Smooth muscle cell (in vitro differentiated cells): Measurements from ENCODE around the gene LIPN. TPM values are rescaled to one million over a fixed set of nuclear protein-coding genes. Genes with fewer than 3 reads are reported as not detected.

ENCODE experiments used
- DNase-seq: peaks from one replicate; lab custom pipeline; 2025; ENCODE audit not compliant: unreplicated experiment; lab: John Stamatoyannopoulos, UW
- H2AFZ ChIP-seq: fragments of 200-600 bp; sonication (generic); 2 replicates; pipeline ENCODE4 v1.6.0; 2016; ENCODE audit warnings: antibody characterized with exemption, low read depth, mild to moderate bottlenecking
- H3F3A ChIP-seq: fragments of 200-600 bp; sonication (generic); 2 replicates; pipeline ENCODE4 v1.6.0; 2017; ENCODE audit warnings: antibody characterized with exemption, low read depth
- H3K27ac ChIP-seq: fragments of 200-600 bp; sonication (generic); 2 replicates; pipeline ENCODE4 v1.5.1; 2016; ENCODE audit warnings: low read depth, mild to moderate bottlenecking
- H3K27me3 ChIP-seq: fragments of 200-600 bp; sonication (generic); 2 replicates; pipeline ENCODE4 v1.6.1; 2016; ENCODE audit warnings: low read depth, mild to moderate bottlenecking
- H3K36me3 ChIP-seq: fragments of 200-600 bp; sonication (generic); 2 replicates; pipeline ENCODE4 v1.5.1; 2016; ENCODE audit warnings: low read depth
- H3K4me1 ChIP-seq: fragments of 200-600 bp; sonication (generic); 2 replicates; pipeline ENCODE4 v1.5.1; 2016; ENCODE audit warnings: low read depth
- H3K4me2 ChIP-seq: fragments of 200-600 bp; sonication (generic); 2 replicates; pipeline ENCODE4 v1.6.0; 2016; ENCODE audit warnings: mild to moderate bottlenecking
- H3K4me3 ChIP-seq: fragments of 200-600 bp; sonication (generic); 2 replicates; pipeline ENCODE4 v1.5.1; 2016; ENCODE audit warnings: mild to moderate bottlenecking
- H3K79me2 ChIP-seq: fragments of 200-600 bp; sonication (generic); 2 replicates; pipeline ENCODE4 v1.6.0; 2016; ENCODE audit warnings: low read depth, mild to moderate bottlenecking
- H3K9ac ChIP-seq: fragments of 200-600 bp; sonication (generic); 2 replicates; pipeline ENCODE4 v1.6.0; 2016; ENCODE audit warnings: low read depth
- H3K9me3 ChIP-seq: fragments of 200-600 bp; sonication (generic); replicated peaks from 2 replicates; pipeline ENCODE4 v1.5.1; 2016; ENCODE audit warnings: low read depth
- H4K20me1 ChIP-seq: fragments of 200-600 bp; sonication (generic); 2 replicates; pipeline ENCODE4 v1.6.0; 2016; ENCODE audit warnings: low read depth
- WGBS: methylation state at CpG from one replicate; pipeline ENCODE4 v1.1.7; 2016; ENCODE audit warnings: low lambda C conversion rate; 5-methylcytosine and 5-hydroxymethylcytosine counted together
- polyA plus RNA-seq: library from polyadenylated mRNA; unstranded; fragments of >200 nt; fragmentation: Nextera tagmentation; extraction: Ambion mirVana; gene quantifications from 2 replicates; pipeline ENCODE4 v1.2.1, GENCODE V29; 2016
- total RNA-seq: library from RNA; depleted of rRNA; stranded (reverse); fragments of >200 nt; gene quantifications from 2 replicates; pipeline ENCODE4 v1.2.3, GENCODE V29; 2014
- TF ChIP-seq, protein P1 (sequence below): fragments of 200-600 bp; sonication (generic); IDR thresholded peaks from 2 replicates; pipeline ENCODE4 v1.5.1; 2017; ENCODE audit warnings: borderline replicate concordance, mild to moderate bottlenecking, antibody characterized with exemption; ENCODE audit not compliant: insufficient read depth, poor library complexity, severe bottlenecking

LIPN gene
- total and polyA plus RNA-seq, 2 experiments from 2014 or later: 0.40 TPM; not detected in 1

DNA sequence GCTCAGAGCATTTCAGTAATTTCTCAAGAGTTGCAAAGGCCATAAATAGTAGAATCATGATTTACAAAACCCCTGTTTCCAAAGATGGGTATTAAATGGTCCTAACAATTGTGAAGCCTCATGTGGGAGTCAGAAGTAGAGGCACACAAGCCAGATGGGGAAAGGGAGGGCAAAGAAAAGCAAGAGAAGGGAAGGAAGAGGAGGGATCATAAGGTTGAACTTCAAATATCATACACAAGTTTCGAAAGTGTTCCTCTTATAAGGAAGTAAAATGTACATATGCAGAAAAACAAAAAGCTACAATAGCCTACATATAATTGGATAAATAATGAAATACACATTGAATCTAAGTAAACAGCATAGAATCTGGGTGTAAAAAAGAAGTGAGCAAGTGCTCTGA lies 6.0 kb downstream of the LIPN start:
- no peaks in the 10 kb centered on the region for H3K79me2 ChIP-seq
- H3F3A ChIP-seq: no peaks in the 10 kb centered on the region
- WGBS: 86% methylated on average over 1 of the region's 1 CpG
- TF ChIP-seq, protein P1, sequence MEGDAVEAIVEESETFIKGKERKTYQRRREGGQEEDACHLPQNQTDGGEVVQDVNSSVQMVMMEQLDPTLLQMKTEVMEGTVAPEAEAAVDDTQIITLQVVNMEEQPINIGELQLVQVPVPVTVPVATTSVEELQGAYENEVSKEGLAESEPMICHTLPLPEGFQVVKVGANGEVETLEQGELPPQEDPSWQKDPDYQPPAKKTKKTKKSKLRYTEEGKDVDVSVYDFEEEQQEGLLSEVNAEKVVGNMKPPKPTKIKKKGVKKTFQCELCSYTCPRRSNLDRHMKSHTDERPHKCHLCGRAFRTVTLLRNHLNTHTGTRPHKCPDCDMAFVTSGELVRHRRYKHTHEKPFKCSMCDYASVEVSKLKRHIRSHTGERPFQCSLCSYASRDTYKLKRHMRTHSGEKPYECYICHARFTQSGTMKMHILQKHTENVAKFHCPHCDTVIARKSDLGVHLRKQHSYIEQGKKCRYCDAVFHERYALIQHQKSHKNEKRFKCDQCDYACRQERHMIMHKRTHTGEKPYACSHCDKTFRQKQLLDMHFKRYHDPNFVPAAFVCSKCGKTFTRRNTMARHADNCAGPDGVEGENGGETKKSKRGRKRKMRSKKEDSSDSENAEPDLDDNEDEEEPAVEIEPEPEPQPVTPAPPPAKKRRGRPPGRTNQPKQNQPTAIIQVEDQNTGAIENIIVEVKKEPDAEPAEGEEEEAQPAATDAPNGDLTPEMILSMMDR: no peak
- no peaks in the 10 kb centered on the region for H3K27me3 ChIP-seq
- H3K9ac ChIP-seq: no peak overlapping the region
- no peaks in the 10 kb centered on the region for H3K36me3 ChIP-seq
- H2AFZ ChIP-seq: no peak overlapping the region
- H3K9me3 ChIP-seq: no peaks in the 10 kb centered on the region
- H4K20me1 ChIP-seq: no peaks in the 10 kb centered on the region
- no peak overlapping the region for H3K4me3 ChIP-seq
- no peak overlapping the region for H3K27ac ChIP-seq
- no peaks in the 10 kb centered on the region for H3K4me1 ChIP-seq
- no peak overlapping the region for H3K4me2 ChIP-seq
- DNase-seq: no peak

DNA sequence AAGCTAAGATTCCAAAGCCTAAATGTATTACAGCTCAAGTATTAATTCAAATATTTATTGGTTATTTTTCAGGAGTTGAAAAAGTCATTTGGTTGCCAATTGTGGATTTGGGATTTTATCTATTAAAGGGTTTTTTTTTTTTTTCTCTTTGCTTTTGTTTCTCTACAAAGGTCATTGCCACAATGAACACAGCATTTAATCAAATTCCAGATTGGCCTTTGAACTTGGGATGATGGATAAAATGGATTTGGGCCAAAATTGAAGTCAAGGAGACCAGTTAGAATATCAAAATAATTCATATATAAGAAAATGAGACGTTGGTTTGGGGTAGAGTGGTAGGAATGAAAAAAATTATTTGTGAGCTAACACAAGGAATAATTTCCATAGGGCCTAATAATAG lies 9.6 kb downstream of the LIPN start:
- 84% methylated on average over 1 of the region's 1 CpG for WGBS
- no peaks in the 10 kb centered on the region for H3K27me3 ChIP-seq
- no peak overlapping the region for H3K27ac ChIP-seq
- no peaks in the 10 kb centered on the region for H4K20me1 ChIP-seq
- H3K9ac ChIP-seq: no peak overlapping the region
- H3K4me1 ChIP-seq: no peaks in the 10 kb centered on the region
- H2AFZ ChIP-seq: no peak overlapping the region
- no peak overlapping the region for H3K4me3 ChIP-seq
- DNase-seq: no peak
- H3F3A ChIP-seq: no peaks in the 10 kb centered on the region
- no peaks in the 10 kb centered on the region for H3K9me3 ChIP-seq
- H3K4me2 ChIP-seq: no peak overlapping the region
- TF ChIP-seq, protein P1: no peak
- H3K79me2 ChIP-seq: no peaks in the 10 kb centered on the region
- H3K36me3 ChIP-seq: no peaks in the 10 kb centered on the region

DNA sequence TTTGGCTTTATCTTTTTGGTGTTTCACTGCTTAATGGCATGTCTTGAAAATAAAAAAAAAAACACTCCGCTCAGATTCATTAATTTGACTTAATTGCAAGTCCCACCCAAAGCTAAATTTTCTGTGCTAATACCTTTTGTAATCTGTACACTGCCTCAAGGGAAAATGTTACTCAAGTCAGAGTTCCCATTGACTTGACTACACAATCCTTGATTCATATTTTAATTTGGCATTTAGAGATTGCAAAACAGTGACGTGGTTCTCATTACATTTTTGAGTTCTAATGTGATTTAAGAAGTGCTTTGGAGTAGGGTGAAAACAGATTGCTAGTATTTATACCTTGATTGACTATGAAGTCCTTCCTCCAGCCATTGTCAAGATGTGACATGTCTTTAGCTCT lies 21.4 kb downstream of the LIPN start:
- TF ChIP-seq, protein P1: no peak
- no peaks in the 10 kb centered on the region for H3K79me2 ChIP-seq
- H3F3A ChIP-seq: no peaks in the 10 kb centered on the region
- no peak overlapping the region for H3K9ac ChIP-seq
- H3K4me1 ChIP-seq: no peaks in the 10 kb centered on the region
- H3K4me3 ChIP-seq: no peak overlapping the region
- peaks cover 35% of the 10 kb centered on the region for H3K27me3 ChIP-seq
- H3K4me2 ChIP-seq: no peak overlapping the region
- H3K36me3 ChIP-seq: no peaks in the 10 kb centered on the region
- WGBS: 56% methylated on average over 2 of the region's 2 CpGs
- H2AFZ ChIP-seq: no peak overlapping the region
- no peak overlapping the region for H3K27ac ChIP-seq
- no peaks in the 10 kb centered on the region for H4K20me1 ChIP-seq
- no peak for DNase-seq
- H3K9me3 ChIP-seq: no peaks in the 10 kb centered on the region

DNA sequence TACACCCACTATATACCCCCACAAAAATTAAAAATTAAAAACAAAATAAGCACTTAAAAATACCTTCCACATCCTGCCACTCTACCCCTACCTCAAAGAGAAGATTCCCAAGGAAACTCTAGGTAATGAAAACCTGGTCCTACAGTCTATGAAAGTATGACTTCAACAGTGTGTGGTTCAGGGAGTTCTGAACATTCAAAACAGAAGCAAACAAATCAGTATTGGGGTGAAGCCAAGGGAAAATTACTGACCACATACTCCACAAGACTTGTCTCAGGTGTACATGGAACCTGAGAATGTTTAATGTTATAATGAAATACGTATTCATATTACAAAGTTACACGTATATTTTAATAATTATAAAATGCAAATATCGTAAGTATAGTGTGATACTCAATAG lies 22.4 kb downstream of the LIPN start:
- no peaks in the 10 kb centered on the region for H4K20me1 ChIP-seq
- H3K9me3 ChIP-seq: no peaks in the 10 kb centered on the region
- H3K4me1 ChIP-seq: no peaks in the 10 kb centered on the region
- WGBS: 91% methylated on average over 3 of the region's 3 CpGs
- peaks cover 25% of the 10 kb centered on the region for H3K27me3 ChIP-seq
- H3K4me3 ChIP-seq: no peak overlapping the region
- H3K9ac ChIP-seq: no peak overlapping the region
- H3F3A ChIP-seq: no peaks in the 10 kb centered on the region
- H3K4me2 ChIP-seq: no peak overlapping the region
- DNase-seq: no peak
- no peaks in the 10 kb centered on the region for H3K79me2 ChIP-seq
- TF ChIP-seq, protein P1: no peak
- no peaks in the 10 kb centered on the region for H3K36me3 ChIP-seq
- H3K27ac ChIP-seq: no peak overlapping the region
- no peak overlapping the region for H2AFZ ChIP-seq
